ENCODE results near the gene MYZAP. TPM values are rescaled to one million over a fixed set of nuclear protein-coding genes. Genes with fewer than 3 reads are reported as not detected.

MYZAP gene
- total and polyA plus RNA-seq, 2 experiments from 2014 or later, result 1.0 to 1.5 TPM

GRCh38 chr15:57634290-57634689, 42.6 kb downstream of the MYZAP start (continued):
- TF ChIP-seq JUNB (IDR thresholded peaks at IDR 0.05; ENCODE audit: unreplicated experiment) (no peak), CTCF (conservative IDR thresholded peaks at IDR 0.05; ENCODE audit: low read depth in 2 of 2) (no peak), ZNF114 (CRISPR knock-in tag; IDR thresholded peaks at IDR 0.05) (no peak), ZNF462 (CRISPR knock-in tag; IDR thresholded peaks at IDR 0.05) (no peak), STAT1 (IDR thresholded peaks at IDR 0.05; ENCODE audit: unreplicated experiment) (no peak)

- Mint-ChIP-seq H3K36me3 (ENCODE audit: low read depth) (no peaks in the 10 kb centered on the region), H3K27me3 (ENCODE audit: insufficient read depth, low read depth, poor library complexity) (peaks cover 9% of the 10 kb centered on the region), H3K27ac (no peak overlapping the region), H3K4me1 (no peaks in the 10 kb centered on the region; the same call in 1 of the 3 replicates), H3K4me3 (no peak overlapping the region), H3K9me3 (no peaks in the 10 kb centered on the region)
- Histone ChIP-seq H3K36me3 (ENCODE audit: insufficient read depth) (no peaks in the 10 kb centered on the region), H3K9me2 (ENCODE audit: insufficient read depth) (no peaks in the 10 kb centered on the region), H3K79me2 (replicated peaks; ENCODE audit: insufficient read depth) (no peaks in the 10 kb centered on the region), H3F3A (replicated peaks; ENCODE audit: low read depth) (no peaks in the 10 kb centered on the region), H3K4me3 (no peak overlapping the region), H3K27ac (ENCODE audit: low read depth) (no peak overlapping the region), H4K20me1 (replicated peaks; ENCODE audit: insufficient read depth) (no peaks in the 10 kb centered on the region), H3K4me2 (no peak overlapping the region), H3K4me1 (ENCODE audit: insufficient read depth) (no peaks in the 10 kb centered on the region), H3K27me3 (ENCODE audit: insufficient read depth) (peaks cover 6% of the 10 kb centered on the region; the same call in 1 of the 2 replicates), H2AFZ (no peak overlapping the region)
- peak; percentile 41 for DNase-seq (ENCODE audit: low spot score)
- ATAC-seq, result peak; percentile 80
- no peak for TF ChIP-seq ZNF462 (CRISPR knock-in tag; IDR thresholded peaks at IDR 0.05)
Measured at GRCh38 chr15:57635300-57635909, 43.7 kb downstream of the MYZAP start.
